Measurements from ENCODE around the gene GABPB2. TPM values are rescaled to one million over a fixed set of nuclear protein-coding genes. Genes with fewer than 3 reads are reported as not detected.
A peak's percentile ranks its signal among the peaks of the same experiment; 100 is the strongest.

Gene GABPB2
- polyA plus RNA-seq, 3 donors = 2.2 to 14.0 (median 2.2) TPM

DNA sequence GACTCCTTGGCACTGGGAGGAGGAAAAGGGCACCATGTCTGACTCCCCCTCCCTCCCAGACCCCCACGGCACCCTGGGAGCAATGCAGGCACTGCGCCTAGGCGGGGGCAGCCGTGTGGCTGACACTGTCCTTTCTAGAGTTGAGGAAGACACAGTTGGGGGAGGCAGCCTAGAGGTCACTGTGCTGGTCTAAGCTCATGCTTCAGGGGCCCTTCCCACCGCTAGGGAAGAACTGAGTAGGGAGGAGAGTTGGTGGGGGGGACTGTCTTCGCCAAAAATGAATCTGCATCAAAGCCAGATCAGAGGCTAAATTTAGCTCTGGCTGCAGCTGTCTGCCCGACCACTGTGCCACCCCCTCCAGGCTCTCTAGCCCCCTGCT is 72.5 kb downstream of the GABPB2 start:
- peaks cover 21 to 45% (median 31%) of the 10 kb centered on the region in 3 donors for H3K27me3 Mint-ChIP-seq (ENCODE audit: low read depth in 3 of 3)

DNA sequence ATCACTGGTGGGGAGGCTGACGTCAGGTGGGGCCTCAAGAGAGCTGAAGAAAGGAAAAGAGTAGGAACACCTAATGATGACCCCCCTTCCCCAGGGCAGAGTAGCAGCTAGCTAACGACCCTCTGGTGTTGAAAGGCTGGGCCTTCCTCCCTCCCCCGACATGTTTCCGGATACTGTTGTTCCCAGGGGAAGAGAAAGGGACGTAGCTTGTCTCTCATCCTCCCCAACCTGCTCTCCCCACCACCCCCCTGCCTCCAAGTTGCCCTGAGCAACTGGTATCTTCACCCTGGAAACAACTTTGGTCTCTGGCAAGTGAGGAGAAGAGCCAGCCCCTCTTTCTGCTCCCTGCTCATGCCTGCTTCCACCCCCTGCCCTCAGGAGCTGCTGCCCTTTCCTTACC is 73.4 kb downstream of the GABPB2 start:
- no peak overlapping the region for H3K4me3 ChIP-seq (replicated peaks in 1 of 3; ENCODE audit: low read depth in 2 of 3, low read length in 3 of 3)
- Mint-ChIP-seq H3K36me3 (peaks cover 0 to 4% of the 10 kb centered on the region in 2 donors), H3K4me3 (peak overlapping the region in 1 of 2 donors; percentile 35), H3K9me3 (peaks cover 0 to 3% (median 0%) of the 10 kb centered on the region in 7 donors), H3K27ac (no peak overlapping the region), H3K4me1 (peaks cover 24% of the 10 kb centered on the region), H3K27me3 (ENCODE audit: low read depth in 3 of 3) (peaks cover 26 to 43% (median 34%) of the 10 kb centered on the region in 3 donors)
- no peaks in the 10 kb centered on the region for H3K36me3 ChIP-seq (replicated peaks in 1 of 2; ENCODE audit: control insufficient read depth in 1 of 2, insufficient read depth in 2 of 2, low read length in 2 of 2)
- H4K20me1 ChIP-seq (ENCODE audit: insufficient read depth, low read length) = no peaks in the 10 kb centered on the region
- WGBS (ENCODE audit: insufficient coverage) = 100% methylated on average over 1 of the region's 5 CpGs
- no peak for DNase-seq
- no peak overlapping the region for H3K9ac ChIP-seq (ENCODE audit: insufficient read depth, low read length, poor library complexity, severe bottlenecking)
- peaks cover 13 to 23% of the 10 kb centered on the region in 2 donors for H3K4me1 ChIP-seq (ENCODE audit: control insufficient read depth in 1 of 2, insufficient read depth in 2 of 2, low read length in 2 of 2)
- H3K9me3 ChIP-seq (replicated peaks in 1 of 2; ENCODE audit: control insufficient read depth in 1 of 2, insufficient read depth in 1 of 2, low read length in 2 of 2) = no peaks in the 10 kb centered on the region
- no peak overlapping the region for H3K27ac ChIP-seq (ENCODE audit: low read depth in 1 of 2, low read length in 2 of 2)
- intact Hi-C loops (cut with micrococcal nuclease) = no loop called here
- TF ChIP-seq, protein P1, sequence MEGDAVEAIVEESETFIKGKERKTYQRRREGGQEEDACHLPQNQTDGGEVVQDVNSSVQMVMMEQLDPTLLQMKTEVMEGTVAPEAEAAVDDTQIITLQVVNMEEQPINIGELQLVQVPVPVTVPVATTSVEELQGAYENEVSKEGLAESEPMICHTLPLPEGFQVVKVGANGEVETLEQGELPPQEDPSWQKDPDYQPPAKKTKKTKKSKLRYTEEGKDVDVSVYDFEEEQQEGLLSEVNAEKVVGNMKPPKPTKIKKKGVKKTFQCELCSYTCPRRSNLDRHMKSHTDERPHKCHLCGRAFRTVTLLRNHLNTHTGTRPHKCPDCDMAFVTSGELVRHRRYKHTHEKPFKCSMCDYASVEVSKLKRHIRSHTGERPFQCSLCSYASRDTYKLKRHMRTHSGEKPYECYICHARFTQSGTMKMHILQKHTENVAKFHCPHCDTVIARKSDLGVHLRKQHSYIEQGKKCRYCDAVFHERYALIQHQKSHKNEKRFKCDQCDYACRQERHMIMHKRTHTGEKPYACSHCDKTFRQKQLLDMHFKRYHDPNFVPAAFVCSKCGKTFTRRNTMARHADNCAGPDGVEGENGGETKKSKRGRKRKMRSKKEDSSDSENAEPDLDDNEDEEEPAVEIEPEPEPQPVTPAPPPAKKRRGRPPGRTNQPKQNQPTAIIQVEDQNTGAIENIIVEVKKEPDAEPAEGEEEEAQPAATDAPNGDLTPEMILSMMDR (IDR thresholded peaks at IDR 0.05) = no peak
- no peak overlapping the region for H2AFZ ChIP-seq (ENCODE audit: insufficient read depth, low read depth, low read length, poor library complexity, severe bottlenecking)
- H3K4me2 ChIP-seq (replicated peaks; ENCODE audit: extremely low read depth, low read length, poor library complexity, severe bottlenecking) = no peak overlapping the region
- H3K27me3 ChIP-seq (ENCODE audit: control insufficient read depth in 2 of 2, insufficient read depth in 2 of 2, low read length in 2 of 2) = peaks cover 2 to 19% of the 10 kb centered on the region in 2 donors
- no peaks in the 10 kb centered on the region for H3K79me2 ChIP-seq (ENCODE audit: insufficient read depth, low read length)

More for the DNA sequence above, 72.5 kb downstream of the GABPB2 start:
- no peak for DNase-seq
- Mint-ChIP-seq H3K36me3 (peaks cover 0 to 4% of the 10 kb centered on the region in 2 donors), H3K9me3 (peaks cover 0 to 3% (median 0%) of the 10 kb centered on the region in 7 donors), H3K4me1 (peaks cover 24% of the 10 kb centered on the region), H3K4me3 (no peak overlapping the region), H3K27ac (no peak overlapping the region)
- H3K9ac ChIP-seq (ENCODE audit: insufficient read depth, low read length, poor library complexity, severe bottlenecking) = no peak overlapping the region
- H3K79me2 ChIP-seq (ENCODE audit: insufficient read depth, low read length) = no peaks in the 10 kb centered on the region
- no peak overlapping the region for H3K4me2 ChIP-seq (replicated peaks; ENCODE audit: extremely low read depth, low read length, poor library complexity, severe bottlenecking)
- H4K20me1 ChIP-seq (ENCODE audit: insufficient read depth, low read length) = no peaks in the 10 kb centered on the region
- H3K4me1 ChIP-seq (ENCODE audit: control insufficient read depth in 1 of 2, insufficient read depth in 2 of 2, low read length in 2 of 2) = peaks cover 13 to 23% of the 10 kb centered on the region in 2 donors
- intact Hi-C loops (cut with micrococcal nuclease) = no loop called here
- TF ChIP-seq, protein P1 (IDR thresholded peaks at IDR 0.05) = no peak
- peaks cover 2 to 19% of the 10 kb centered on the region in 2 donors for H3K27me3 ChIP-seq (ENCODE audit: control insufficient read depth in 2 of 2, insufficient read depth in 2 of 2, low read length in 2 of 2)
- WGBS (ENCODE audit: insufficient coverage) = no CpG with 5 or more reads among the region's 7 CpGs
- H3K36me3 ChIP-seq (replicated peaks in 1 of 2; ENCODE audit: control insufficient read depth in 1 of 2, insufficient read depth in 2 of 2, low read length in 2 of 2) = no peaks in the 10 kb centered on the region
- H3K9me3 ChIP-seq (replicated peaks in 1 of 2; ENCODE audit: control insufficient read depth in 1 of 2, insufficient read depth in 1 of 2, low read length in 2 of 2) = no peaks in the 10 kb centered on the region
- no peak overlapping the region for H3K4me3 ChIP-seq (replicated peaks in 1 of 3; ENCODE audit: low read depth in 2 of 3, low read length in 3 of 3)
- H2AFZ ChIP-seq (ENCODE audit: insufficient read depth, low read depth, low read length, poor library complexity, severe bottlenecking) = no peak overlapping the region
- H3K27ac ChIP-seq (ENCODE audit: low read depth in 1 of 2, low read length in 2 of 2) = no peak overlapping the region

Data from CD14-positive monocyte (primary cell).